ENCODE data around the gene KBTBD4. TPM values are rescaled to one million over a fixed set of nuclear protein-coding genes. Genes with fewer than 3 reads are reported as not detected.
A peak's percentile ranks its signal among the peaks of the same experiment; 100 is the strongest.

Gene KBTBD4
- total and polyA plus RNA-seq, 2 of the 13 experiments (the other 11 are each of a cell fraction or from before 2014, with no cell fraction given), result 8.5 to 12.8 TPM

DNA sequence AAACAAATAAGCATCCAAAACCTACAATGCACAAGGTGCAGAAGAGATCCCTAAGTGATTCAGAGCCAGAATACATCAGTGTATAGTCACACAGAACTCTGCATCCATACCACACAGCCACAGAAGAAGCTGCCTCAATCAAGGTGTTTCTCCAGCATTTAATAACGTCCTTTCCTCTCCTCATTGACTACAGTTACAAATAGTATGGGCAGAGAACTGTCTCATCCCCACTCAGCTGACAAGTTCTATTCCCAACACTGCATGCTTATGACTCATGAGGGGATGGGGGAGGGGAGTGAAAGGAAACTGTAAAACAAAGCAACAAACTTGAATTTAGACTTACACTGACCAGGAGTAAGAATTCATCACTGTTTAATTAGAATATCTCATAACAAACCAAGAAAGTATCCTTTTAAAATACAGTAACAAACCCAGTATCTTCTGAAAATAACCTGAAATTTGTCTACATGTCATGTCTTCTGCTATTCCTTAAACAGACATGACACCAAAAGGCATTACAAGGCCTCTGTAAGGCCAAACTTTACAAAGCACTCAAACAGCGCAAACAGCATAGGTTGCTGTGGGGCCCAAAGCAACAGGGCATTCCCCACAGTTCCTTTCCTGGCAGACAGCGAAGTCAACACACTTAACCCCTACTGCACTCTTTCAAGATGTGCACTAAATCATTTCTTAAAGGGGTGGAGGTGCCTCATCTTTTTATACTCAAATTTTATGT lies 55.1 kb downstream of the KBTBD4 start:
- ATAC-seq, result peak; percentile 71
- FAIRE-seq, result peak; percentile 18
- ChIA-PET POLR2A (no interaction called here), CTCF (ENCODE audit: low intra/inter-chr PET ratio, low total read pairs) (no interaction called here)
- Histone ChIP-seq H3K4me3 (replicated peaks in 1 of 3; ENCODE audit: insufficient read depth in 1 of 3, low read depth in 2 of 3, low read length in 3 of 3) (no peak overlapping the region), H3K27ac (ENCODE audit: extremely low read length, insufficient read depth, low read length) (peak overlapping the region; percentile 3), H3K9me3 (ENCODE audit: low read length) (no peaks in the 10 kb centered on the region), H3K9ac (ENCODE audit: insufficient read depth, low read depth, low read length) (no peak overlapping the region), H2AFZ (ENCODE audit: low read length) (no peak overlapping the region), H3K4me1 (ENCODE audit: insufficient read depth, low read length) (peaks cover 60% of the 10 kb centered on the region), H4K20me1 (ENCODE audit: insufficient read depth, low read length) (peaks cover 71% of the 10 kb centered on the region), H3K36me3 (replicated peaks in 1 of 2; ENCODE audit: control insufficient read depth in 1 of 2, insufficient read depth in 2 of 2, low read length in 2 of 2) (0 out of 5 replicates have a peak, but pooled peaks cover 2 to 7% of the 10 kb centered on the region in 2 experiments), H3K4me2 (ENCODE audit: low read depth, low read length) (no peak overlapping the region), H3K27me3 (ENCODE audit: control insufficient read depth in 1 of 2, insufficient read depth in 2 of 2, low read length in 2 of 2) (no peaks in the 10 kb centered on the region), H3K79me2 (ENCODE audit: insufficient read depth, low read length) (peaks cover 92% of the 10 kb centered on the region)
- in situ Hi-C loops (cut with HindIII; ENCODE audit: extremely low pct_ligation_motif_present, low pct_unique_long_range_greater_than_20kb) (no loop called here), intact Hi-C loops (cut with micrococcal nuclease; ENCODE audit: unreplicated experiment) (no loop called here)
- peak; percentile 36 for DNase-seq (ENCODE audit: low spot score)
- WGBS (ENCODE audit: low lambda C conversion rate), result 50% methylated on average over 3 of the region's 3 CpGs
- no TSS peak for BruUV-seq (replicated peaks)
- TF ChIP-seq JUNB (CRISPR knock-in tag; IDR thresholded peaks at IDR 0.05; ENCODE audit: borderline replicate concordance) (0 out of 2 replicates have a peak, but pooled peaks have one; percentile 32), FOSL2 (CRISPR knock-in tag; IDR thresholded peaks at IDR 0.05) (peak; percentile 89), RBM22 (optimal IDR thresholded peaks at IDR 0.05; ENCODE audit: low read length) (peak; percentile 27), SAP130 (CRISPR knock-in tag; IDR thresholded peaks at IDR 0.05; ENCODE audit: low read depth) (peak; percentile 51), ZNF652 (CRISPR knock-in tag; IDR thresholded peaks at IDR 0.05; ENCODE audit: borderline replicate concordance, low read depth) (peak; percentile 83), ERF (CRISPR knock-in tag; IDR thresholded peaks at IDR 0.05) (0 out of 2 replicates have a peak, but pooled peaks have one; percentile 21)
- TF ChIP-seq, protein P1, sequence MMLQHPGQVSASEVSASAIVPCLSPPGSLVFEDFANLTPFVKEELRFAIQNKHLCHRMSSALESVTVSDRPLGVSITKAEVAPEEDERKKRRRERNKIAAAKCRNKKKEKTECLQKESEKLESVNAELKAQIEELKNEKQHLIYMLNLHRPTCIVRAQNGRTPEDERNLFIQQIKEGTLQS (CRISPR knock-in tag; IDR thresholded peaks at IDR 0.05), result 0 out of 2 replicates have a peak, but pooled peaks have one; percentile 52
- TF ChIP-seq, protein P2, sequence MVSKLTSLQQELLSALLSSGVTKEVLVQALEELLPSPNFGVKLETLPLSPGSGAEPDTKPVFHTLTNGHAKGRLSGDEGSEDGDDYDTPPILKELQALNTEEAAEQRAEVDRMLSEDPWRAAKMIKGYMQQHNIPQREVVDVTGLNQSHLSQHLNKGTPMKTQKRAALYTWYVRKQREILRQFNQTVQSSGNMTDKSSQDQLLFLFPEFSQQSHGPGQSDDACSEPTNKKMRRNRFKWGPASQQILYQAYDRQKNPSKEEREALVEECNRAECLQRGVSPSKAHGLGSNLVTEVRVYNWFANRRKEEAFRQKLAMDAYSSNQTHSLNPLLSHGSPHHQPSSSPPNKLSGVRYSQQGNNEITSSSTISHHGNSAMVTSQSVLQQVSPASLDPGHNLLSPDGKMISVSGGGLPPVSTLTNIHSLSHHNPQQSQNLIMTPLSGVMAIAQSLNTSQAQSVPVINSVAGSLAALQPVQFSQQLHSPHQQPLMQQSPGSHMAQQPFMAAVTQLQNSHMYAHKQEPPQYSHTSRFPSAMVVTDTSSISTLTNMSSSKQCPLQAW (CRISPR knock-in tag; IDR thresholded peaks at IDR 0.05), result no peak
- TF ChIP-seq, protein P3, sequence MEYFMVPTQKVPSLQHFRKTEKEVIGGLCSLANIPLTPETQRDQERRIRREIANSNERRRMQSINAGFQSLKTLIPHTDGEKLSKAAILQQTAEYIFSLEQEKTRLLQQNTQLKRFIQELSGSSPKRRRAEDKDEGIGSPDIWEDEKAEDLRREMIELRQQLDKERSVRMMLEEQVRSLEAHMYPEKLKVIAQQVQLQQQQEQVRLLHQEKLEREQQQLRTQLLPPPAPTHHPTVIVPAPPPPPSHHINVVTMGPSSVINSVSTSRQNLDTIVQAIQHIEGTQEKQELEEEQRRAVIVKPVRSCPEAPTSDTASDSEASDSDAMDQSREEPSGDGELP (IDR thresholded peaks at IDR 0.05; ENCODE audit: borderline replicate concordance, low read depth), result peak; percentile 64; the same call in 1 of the 2 replicates
- TF ChIP-seq, protein P4, sequence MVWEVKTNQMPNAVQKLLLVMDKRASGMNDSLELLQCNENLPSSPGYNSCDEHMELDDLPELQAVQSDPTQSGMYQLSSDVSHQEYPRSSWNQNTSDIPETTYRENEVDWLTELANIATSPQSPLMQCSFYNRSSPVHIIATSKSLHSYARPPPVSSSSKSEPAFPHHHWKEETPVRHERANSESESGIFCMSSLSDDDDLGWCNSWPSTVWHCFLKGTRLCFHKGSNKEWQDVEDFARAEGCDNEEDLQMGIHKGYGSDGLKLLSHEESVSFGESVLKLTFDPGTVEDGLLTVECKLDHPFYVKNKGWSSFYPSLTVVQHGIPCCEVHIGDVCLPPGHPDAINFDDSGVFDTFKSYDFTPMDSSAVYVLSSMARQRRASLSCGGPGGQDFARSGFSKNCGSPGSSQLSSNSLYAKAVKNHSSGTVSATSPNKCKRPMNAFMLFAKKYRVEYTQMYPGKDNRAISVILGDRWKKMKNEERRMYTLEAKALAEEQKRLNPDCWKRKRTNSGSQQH (CRISPR knock-in tag; IDR thresholded peaks at IDR 0.05; ENCODE audit: low read depth), result no peak
- TF ChIP-seq, protein P5, sequence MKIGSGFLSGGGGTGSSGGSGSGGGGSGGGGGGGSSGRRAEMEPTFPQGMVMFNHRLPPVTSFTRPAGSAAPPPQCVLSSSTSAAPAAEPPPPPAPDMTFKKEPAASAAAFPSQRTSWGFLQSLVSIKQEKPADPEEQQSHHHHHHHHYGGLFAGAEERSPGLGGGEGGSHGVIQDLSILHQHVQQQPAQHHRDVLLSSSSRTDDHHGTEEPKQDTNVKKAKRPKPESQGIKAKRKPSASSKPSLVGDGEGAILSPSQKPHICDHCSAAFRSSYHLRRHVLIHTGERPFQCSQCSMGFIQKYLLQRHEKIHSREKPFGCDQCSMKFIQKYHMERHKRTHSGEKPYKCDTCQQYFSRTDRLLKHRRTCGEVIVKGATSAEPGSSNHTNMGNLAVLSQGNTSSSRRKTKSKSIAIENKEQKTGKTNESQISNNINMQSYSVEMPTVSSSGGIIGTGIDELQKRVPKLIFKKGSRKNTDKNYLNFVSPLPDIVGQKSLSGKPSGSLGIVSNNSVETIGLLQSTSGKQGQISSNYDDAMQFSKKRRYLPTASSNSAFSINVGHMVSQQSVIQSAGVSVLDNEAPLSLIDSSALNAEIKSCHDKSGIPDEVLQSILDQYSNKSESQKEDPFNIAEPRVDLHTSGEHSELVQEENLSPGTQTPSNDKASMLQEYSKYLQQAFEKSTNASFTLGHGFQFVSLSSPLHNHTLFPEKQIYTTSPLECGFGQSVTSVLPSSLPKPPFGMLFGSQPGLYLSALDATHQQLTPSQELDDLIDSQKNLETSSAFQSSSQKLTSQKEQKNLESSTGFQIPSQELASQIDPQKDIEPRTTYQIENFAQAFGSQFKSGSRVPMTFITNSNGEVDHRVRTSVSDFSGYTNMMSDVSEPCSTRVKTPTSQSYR (CRISPR knock-in tag; IDR thresholded peaks at IDR 0.05; ENCODE audit: borderline replicate concordance), result peak; percentile 84; the same call in 1 of the 2 replicates
